Uterus (tissue), 4 donors: ENCODE results near the gene PSMD1. TPM values are rescaled to one million over a fixed set of nuclear protein-coding genes. Genes with fewer than 3 reads are reported as not detected.
A peak's percentile ranks its signal among the peaks of the same experiment; 100 is the strongest.

Experiments used
- DNase-seq, 2 donors: peaks; one replicate each; pipeline ENCODE4 v3.0.0-alpha.2; 2019 to 2020
- H3K27ac ChIP-seq, 2 donors: fragments of 200-600 bp; sonication (generic); 1 replicate in 1 of 2; 2 replicates in 1 of 2; pipeline ENCODE4 v1.5.1; 2016 to 2018
- H3K27me3 ChIP-seq, 2 donors: fragments of 200-600 bp; sonication (generic); one replicate each; pipeline ENCODE4 v1.5.1; 2018 to 2019; ENCODE audit warnings: control low read depth in 1 of 2
- H3K36me3 ChIP-seq, 2 donors: fragments of 200-600 bp; sonication (generic); one replicate each; pipeline ENCODE4 v1.5.1; 2019; ENCODE audit warnings: control low read depth in 1 of 2
- H3K4me1 ChIP-seq, 2 donors: fragments of 200-600 bp; sonication (generic); one replicate each; pipeline ENCODE4 v1.5.1; 2018 to 2019; ENCODE audit warnings: control low read depth in 1 of 2
- H3K4me3 ChIP-seq, 2 donors: fragments of 200-600 bp; sonication (generic); 1 replicate in 1 of 2; 2 replicates in 1 of 2; pipeline ENCODE4 v1.5.1; 2018 to 2019; ENCODE audit warnings: mild to moderate bottlenecking in 1 of 2
- H3K9me3 ChIP-seq, 2 donors: fragments of 200-600 bp; sonication (generic); one replicate each; pipeline ENCODE4 v1.5.1; 2019; ENCODE audit warnings: control low read depth in 1 of 2
- POLR2A ChIP-seq, 2 donors: fragments of 450-650 bp; IDR thresholded peaks; one replicate each; pipeline ENCODE4 v1.6.1; 2016; ENCODE audit warnings: antibody characterized with exemption in 2 of 2, mild to moderate bottlenecking in 1 of 2, moderate library complexity in 1 of 2
- intact Hi-C: fragments of 100-400 bp; cut with DNase I; formaldehyde crosslinking; loops from one replicate; pipeline ENCODE4 v1.15.1; 2023; ENCODE audit warnings: low total_unique reads
- total RNA-seq, 4 donors: library from RNA; depleted of rRNA in 3 of 4; stranded (reverse); fragments of >200 nt in 3 of 4; gene quantifications; one replicate each; pipeline versions ENCODE4 v1.1.0 to v1.2.4, GENCODE V29; 2014 to 2023
- TF ChIP-seq, protein P1 (sequence below), 4 experiments: fragments of 200-600 bp in 2 of 4; fragments of 450-650 bp in 2 of 4; sonication (generic) in 2 of 4; IDR thresholded peaks; one replicate each; pipeline ENCODE4 v1.5.1; 2016 to 2019; ENCODE audit warnings: antibody characterized with exemption in 4 of 4, mild to moderate bottlenecking in 2 of 4, moderate library complexity in 1 of 4
- donor health status: DM: yes; HTN: yes; CAD: no.

Gene PSMD1
- 10 to 100 TPM; 54.4 to 96.6 (median 68.6) TPM for total RNA-seq

DNA sequence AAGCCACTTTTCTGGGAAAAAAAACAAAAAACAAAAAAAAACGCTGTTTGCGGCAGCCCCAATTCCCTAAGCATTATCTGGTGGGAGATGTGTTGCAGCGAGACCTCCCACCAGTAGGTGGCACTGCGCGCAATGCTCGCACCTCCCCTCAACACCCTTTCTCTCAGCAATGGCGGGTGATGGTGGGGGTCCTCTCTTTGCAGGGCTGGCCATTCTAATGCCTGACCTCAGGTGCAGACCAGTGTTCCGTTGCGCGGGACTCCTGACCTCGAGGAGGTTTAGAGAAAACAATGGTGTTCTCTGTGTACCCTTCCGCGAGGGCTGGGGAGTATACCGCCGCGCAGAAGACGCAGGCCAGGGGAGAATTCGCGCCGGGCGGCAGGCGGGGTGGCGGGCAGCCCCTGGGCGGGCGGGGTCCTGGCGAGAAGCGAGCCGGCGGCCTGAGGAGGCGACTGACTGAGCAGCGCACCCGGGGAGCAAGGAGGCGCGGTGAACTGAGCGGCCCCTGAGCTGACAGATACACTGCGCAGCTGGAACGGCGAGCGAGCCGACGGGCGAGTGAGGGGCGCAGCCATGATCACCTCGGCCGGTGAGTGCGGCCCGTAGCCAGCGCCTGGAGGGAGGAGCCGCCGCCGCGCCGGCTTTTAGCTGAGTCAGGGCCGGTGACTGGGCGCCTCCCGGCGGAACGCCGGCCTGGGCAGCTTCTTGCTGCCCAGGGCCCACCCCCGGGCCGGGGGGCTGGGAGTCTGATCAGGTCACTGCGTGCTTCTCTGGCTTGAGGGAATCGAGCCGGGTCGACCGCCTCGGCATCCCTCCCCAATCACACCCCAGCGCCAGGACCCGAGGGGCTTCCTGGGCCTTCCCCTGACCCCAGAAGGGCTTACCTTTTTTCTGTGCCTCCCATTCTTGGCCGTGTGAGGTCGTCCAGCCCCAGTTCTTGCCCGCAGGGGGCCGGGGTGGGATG is at the start of gene PSMD1:
Gene PSMD1 (plus strand): TSS at position 415 of the 964 bp plus-strand sequence. CDS start 159 bp downstream, at position 574.
- no peaks in the 10 kb centered on the region for H3K27me3 ChIP-seq
- peaks cover 0 to 5% of the 10 kb centered on the region in 2 donors for H3K4me1 ChIP-seq
- peak in 1 of 2 donors; percentile 33 for TF ChIP-seq POLR2A (IDR thresholded peaks at IDR 0.05)
- TF ChIP-seq, protein P1, sequence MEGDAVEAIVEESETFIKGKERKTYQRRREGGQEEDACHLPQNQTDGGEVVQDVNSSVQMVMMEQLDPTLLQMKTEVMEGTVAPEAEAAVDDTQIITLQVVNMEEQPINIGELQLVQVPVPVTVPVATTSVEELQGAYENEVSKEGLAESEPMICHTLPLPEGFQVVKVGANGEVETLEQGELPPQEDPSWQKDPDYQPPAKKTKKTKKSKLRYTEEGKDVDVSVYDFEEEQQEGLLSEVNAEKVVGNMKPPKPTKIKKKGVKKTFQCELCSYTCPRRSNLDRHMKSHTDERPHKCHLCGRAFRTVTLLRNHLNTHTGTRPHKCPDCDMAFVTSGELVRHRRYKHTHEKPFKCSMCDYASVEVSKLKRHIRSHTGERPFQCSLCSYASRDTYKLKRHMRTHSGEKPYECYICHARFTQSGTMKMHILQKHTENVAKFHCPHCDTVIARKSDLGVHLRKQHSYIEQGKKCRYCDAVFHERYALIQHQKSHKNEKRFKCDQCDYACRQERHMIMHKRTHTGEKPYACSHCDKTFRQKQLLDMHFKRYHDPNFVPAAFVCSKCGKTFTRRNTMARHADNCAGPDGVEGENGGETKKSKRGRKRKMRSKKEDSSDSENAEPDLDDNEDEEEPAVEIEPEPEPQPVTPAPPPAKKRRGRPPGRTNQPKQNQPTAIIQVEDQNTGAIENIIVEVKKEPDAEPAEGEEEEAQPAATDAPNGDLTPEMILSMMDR (IDR thresholded peaks at IDR 0.05) = peak; percentile 91 to 95 (median 94)
- DNase-seq = peak; percentile 93
- H3K4me3 ChIP-seq = peak within 1 kb of the TSS; percentile 97 to 99
- no peaks in the 10 kb centered on the region for H3K9me3 ChIP-seq
- no peaks in the 10 kb centered on the region for H3K36me3 ChIP-seq
- intact Hi-C loops = no loop called here
- peak within 1 kb of the TSS; percentile 92 to 95 for H3K27ac ChIP-seq

- H3K36me3 ChIP-seq = no peaks in the 10 kb centered on the region
- no peaks in the 10 kb centered on the region for H3K9me3 ChIP-seq
- DNase-seq = no peak
- intact Hi-C loops = no loop called here
- H3K4me1 ChIP-seq = no peaks in the 10 kb centered on the region
- H3K4me3 ChIP-seq = no peak overlapping the region
- H3K27me3 ChIP-seq = no peaks in the 10 kb centered on the region
- no peak overlapping the region for H3K27ac ChIP-seq
- TF ChIP-seq POLR2A (IDR thresholded peaks at IDR 0.05) = no peak
- TF ChIP-seq, protein P1 (IDR thresholded peaks at IDR 0.05) = no peak
These were observed 49.2 kb upstream of the PSMD1 start for GRCh38 chr2:231007286-231008098.

GRCh38 chr2:231008131-231008530 is 48.5 kb upstream of the PSMD1 start:
- H3K27ac ChIP-seq = no peak overlapping the region
- no peaks in the 10 kb centered on the region for H3K9me3 ChIP-seq
- no peaks in the 10 kb centered on the region for H3K27me3 ChIP-seq
- no peaks in the 10 kb centered on the region for H3K36me3 ChIP-seq
- TF ChIP-seq POLR2A (IDR thresholded peaks at IDR 0.05) = no peak
- TF ChIP-seq, protein P1 (IDR thresholded peaks at IDR 0.05) = no peak
- intact Hi-C loops = no loop called here
- DNase-seq = no peak
- H3K4me3 ChIP-seq = no peak overlapping the region
- H3K4me1 ChIP-seq = no peaks in the 10 kb centered on the region

- no peaks in the 10 kb centered on the region for H3K36me3 ChIP-seq
- DNase-seq = no peak
- intact Hi-C loops = no loop called here
These were observed 47.3 kb upstream of the PSMD1 start for GRCh38 chr2:231009236-231009919.

More at GRCh38 chr2:231009236-231009919, 47.3 kb upstream of the PSMD1 start:
- Histone ChIP-seq H3K27ac (no peak overlapping the region), H3K27me3 (no peaks in the 10 kb centered on the region), H3K4me3 (no peak overlapping the region), H3K4me1 (no peaks in the 10 kb centered on the region), H3K9me3 (no peaks in the 10 kb centered on the region)
- TF ChIP-seq, protein P1 (IDR thresholded peaks at IDR 0.05) = no peak
- no peak for TF ChIP-seq POLR2A (IDR thresholded peaks at IDR 0.05)
